Dermis microvascular lymphatic vessel endothelial cell (primary cell): ENCODE results near the gene CLEC18A. TPM values are rescaled to one million over a fixed set of nuclear protein-coding genes. Genes with fewer than 3 reads are reported as not detected.
A peak's percentile ranks its signal among the peaks of the same experiment; 100 is the strongest.
"Not testable (repeated sequence)": the region's sequence is repeated elsewhere in the genome, so short reads cannot be mapped to it uniquely, and the experiment has no call there.

Experiments
- DNase-seq, 2 donors: peaks; one replicate each; pipeline versions ENCODE4 v3.0.0 to v3.0.0-alpha.2; 2010; ENCODE audit warnings: low read depth in 2 of 2
- total RNA-seq: library from RNA; depleted of rRNA; stranded (reverse); fragments of >200 nt; gene quantifications from 2 replicates; pipeline ENCODE4 v1.2.1, GENCODE V29; 2014

The CLEC18A gene
- total RNA-seq: 0.13 TPM in 2 replicates

- not testable (repeated sequence) for DNase-seq
Measured at GRCh38 chr16:69951017-69951671, at the start of gene CLEC18A. Gene CLEC18A, plus strand, starts transcription at chr16:69951334. Its CDS starts 33 bp downstream, at chr16:69951367.

GRCh38 chr16:69903865-69904415, 47.2 kb upstream of the CLEC18A start:
- DNase-seq: no peak

- DNase-seq: no peak
Measured at GRCh38 chr16:69904495-69905170, 46.5 kb upstream of the CLEC18A start.

DNA sequence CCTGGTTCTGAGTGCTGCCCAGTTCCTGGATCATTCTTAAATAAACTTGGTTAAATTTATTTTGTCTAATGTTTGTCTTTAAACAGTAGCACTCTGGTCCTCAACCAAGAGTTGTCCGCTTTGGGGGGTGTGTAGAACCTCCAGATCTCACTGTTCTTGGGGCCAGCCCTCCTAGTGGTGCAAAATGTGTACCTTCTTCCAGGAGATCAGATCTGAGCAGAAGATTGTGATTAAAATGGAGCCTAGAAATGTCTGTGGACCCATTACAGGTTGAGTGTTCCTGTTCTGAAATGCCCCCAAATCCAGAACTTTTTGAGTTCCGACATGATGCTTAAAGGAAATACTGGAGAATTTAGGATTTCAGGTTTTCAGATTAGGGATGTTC, 46.0 kb upstream of the CLEC18A start:
- no peak for DNase-seq

DNA sequence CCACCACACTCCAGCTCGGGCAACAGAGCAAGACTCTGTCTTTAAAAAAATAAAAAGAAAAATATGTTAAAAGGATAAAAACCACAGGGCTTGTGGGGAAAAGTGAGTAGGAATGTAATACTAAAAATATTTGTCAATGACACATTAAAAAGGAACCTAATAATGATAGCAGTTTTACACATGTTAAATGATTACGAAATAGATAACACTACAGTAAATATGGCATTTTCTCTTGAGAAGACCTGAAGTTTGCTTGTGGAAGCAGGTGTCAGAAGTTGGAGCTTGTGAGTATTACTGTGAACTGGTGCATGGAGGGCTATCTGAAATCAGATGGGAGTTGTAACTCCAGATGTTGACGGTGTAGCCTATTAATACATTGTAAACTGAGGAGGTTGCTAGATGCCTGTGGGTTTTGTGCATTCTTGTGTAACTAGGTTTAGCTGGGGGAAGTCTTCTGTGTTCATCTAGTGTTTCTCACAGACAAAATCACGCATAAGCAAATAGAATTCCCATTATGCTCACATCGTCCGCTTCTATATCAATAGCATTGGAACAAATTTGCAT, 44.2 kb upstream of the CLEC18A start:
- DNase-seq: no peak

GRCh38 chr16:69909043-69909442, 42.1 kb upstream of the CLEC18A start:
- no peak for DNase-seq

DNA sequence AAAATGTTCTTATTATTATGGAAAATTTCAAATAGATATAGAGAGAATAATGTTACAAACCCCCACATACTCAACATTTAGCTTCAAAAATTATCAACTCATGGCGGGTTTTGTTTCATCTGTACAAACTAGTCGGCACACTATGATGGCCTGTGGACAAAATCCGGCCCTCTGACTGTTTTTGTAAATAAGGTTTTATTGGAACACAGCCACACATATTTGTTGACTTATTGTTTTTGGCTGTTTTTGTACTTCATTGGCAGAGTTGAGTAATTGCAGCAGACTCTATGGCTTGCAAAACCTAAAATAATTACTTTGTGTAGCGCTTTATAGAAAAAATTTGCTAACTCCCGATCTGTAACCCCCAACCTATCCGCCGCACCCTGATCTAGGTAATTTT, 41.4 kb upstream of the CLEC18A start:
- no peak for DNase-seq

GRCh38 chr16:69910964-69911363, 40.2 kb upstream of the CLEC18A start:
- no peak for DNase-seq

DNA sequence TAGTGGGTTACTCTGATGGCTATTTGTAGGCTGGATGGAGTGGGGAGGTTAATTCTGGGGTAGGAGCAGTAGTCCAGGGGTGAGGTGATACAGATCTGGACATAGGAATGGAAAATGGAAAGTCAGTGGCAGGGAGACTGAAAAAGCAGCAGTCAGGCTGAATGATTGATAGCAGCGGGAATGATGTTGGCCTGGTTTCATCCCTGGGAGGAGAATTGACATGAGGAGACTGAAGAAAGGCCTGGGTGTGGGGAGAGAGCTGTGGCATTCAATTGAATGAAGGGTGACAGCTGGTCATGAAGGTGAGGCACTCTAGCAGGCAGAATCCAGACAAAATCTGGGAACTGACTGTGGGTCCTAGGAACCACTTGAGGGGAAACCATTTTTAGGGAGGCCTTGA, 34.7 kb upstream of the CLEC18A start:
- no peak for DNase-seq

GRCh38 chr16:69917311-69917710, 33.8 kb upstream of the CLEC18A start:
- DNase-seq: no peak

DNA sequence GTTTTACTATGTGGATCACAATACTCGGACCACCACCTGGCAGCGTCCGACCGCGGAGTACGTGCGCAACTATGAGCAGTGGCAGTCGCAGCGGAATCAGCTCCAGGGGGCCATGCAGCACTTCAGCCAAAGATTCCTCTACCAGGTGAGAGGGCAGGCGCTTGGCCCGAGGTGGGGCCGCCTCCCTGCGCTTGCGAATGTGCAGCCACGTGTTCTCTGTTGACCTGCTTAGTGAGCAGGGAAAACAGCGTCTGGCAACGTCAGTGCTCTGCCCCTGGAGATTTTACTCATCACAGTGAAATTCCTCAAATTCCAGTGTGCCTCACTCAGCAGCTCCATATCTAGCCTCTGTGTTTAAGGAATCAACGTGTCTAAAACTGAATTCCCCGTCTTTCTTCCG, 33.4 kb upstream of the CLEC18A start:
- DNase-seq: peak; percentile 29 to 76

- DNase-seq: no peak
Measured at GRCh38 chr16:69918241-69918640, 32.9 kb upstream of the CLEC18A start.

DNA sequence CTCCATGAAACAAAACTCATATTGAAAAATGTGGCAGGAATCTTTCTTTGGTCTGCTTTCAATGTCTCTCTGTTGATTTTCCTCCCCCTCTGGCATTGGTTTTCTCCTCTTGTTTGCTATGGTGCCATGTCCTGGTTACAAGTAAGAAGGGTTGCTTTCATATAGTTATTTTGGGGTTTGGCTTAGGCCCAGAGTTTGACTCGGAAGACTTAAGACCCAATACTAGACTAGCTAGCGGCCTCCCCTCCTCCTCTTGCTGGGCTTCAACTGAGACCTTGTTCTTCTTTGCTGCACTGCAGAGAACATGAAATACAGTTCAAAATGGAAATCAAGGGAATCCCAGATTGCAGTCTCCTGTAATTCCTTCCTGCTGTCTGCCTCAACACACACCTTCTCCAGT, 30.0 kb upstream of the CLEC18A start:
- DNase-seq: no peak

- no peak for DNase-seq
Measured at GRCh38 chr16:69922200-69922599, 28.9 kb upstream of the CLEC18A start.

GRCh38 chr16:69924041-69924775, 26.9 kb upstream of the CLEC18A start:
- DNase-seq: no peak

DNA sequence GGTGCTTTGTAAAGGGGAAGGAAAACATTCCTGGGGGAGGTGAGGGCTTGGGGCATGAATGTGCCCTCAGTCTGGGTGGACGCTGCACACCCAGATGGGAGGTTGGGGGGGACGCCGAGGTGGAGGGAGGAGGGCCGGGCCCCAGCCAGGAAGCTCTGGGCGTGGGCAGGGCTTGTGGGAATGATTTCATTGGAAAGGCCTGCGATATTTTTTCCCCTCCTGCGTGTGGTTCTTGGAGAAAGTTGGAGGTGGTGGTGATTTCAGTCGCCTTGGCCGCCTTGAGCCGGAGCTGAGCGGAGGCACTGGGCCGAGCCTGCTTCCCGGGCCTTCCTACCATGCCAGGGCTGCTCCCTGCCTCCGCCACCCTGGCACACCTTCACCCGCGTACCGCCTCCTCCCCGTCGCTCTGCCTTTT, 26.4 kb upstream of the CLEC18A start:
- DNase-seq: peak in 1 of 2 donors; percentile 44

DNA sequence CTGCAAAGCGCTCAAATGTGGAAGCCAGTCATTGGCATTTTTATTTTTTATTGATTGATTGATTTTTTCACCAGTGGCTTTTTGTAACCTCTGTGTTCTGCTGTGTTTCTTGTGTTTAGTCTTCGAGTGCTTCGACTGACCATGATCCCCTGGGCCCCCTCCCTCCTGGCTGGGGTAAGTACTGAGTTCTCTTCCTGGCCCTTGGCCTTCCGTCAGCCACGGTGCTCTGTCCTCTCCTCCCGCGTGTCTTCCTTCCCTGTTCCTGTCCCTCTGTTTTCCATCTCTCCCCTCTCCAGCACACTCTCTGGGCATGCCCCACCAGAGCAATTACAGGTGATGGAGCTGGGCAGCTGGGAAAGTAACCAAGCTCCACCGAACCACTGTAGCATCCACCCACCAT, 25.8 kb upstream of the CLEC18A start:
- DNase-seq: no peak

DNA sequence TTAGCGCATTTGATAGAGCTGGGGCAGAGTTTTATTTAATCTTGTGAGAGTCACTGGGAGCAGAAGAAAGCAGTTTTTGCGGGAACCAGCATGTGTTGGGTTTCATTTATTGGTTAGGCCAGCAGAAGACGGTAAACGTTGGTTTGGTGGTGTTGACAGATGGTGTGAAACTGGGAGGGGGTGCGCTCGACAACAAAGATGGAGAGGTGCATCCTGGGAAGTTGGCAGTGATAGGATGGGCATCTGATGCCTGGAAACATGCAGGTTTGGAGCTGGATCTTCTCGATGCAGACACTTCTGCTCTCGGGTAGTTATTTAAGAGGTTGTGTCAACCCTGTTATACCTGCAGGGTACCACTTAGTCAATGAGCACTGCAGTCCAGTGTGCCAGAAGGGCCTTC, 24.9 kb upstream of the CLEC18A start:
- DNase-seq: no peak

- no peak for DNase-seq
Measured at GRCh38 chr16:69927056-69927757, 23.9 kb upstream of the CLEC18A start.

GRCh38 chr16:69928856-69929400, 22.2 kb upstream of the CLEC18A start:
- no peak for DNase-seq

DNA sequence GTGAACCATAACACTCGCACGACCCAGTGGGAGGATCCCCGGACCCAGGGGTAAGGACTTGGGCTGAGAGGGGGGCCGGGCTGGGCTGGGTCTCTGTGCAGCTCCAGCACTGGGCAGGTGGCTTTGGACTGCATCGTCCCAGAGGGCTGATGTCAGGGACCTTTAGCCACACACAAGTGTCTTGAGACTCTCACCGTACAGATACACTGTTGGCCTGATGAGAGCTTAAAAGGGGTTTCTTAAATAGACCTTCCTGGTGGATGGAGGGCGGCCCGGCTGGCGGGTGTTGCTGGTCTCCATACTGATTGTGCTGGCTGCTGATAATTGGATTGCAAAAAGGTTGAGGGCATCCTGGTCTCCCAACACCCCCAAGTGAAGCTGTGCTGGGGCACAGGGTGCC, 21.7 kb upstream of the CLEC18A start:
- DNase-seq: no peak
